Measurements from ENCODE around the gene PRKCZ.

- no peak for TF ChIP-seq CTCF (IDR thresholded peaks at IDR 0.05)
- no peak for TF ChIP-seq POLR2A (IDR thresholded peaks at IDR 0.05)
- no peak for TF ChIP-seq POLR2AphosphoS5 (IDR thresholded peaks at IDR 0.05)
Observed at GRCh38 chr1:2133879-2134215, 83.6 kb downstream of the PRKCZ start.
